ENCODE measurements around the gene HOOK1.
"Not testable (repeated sequence)": the region's sequence is repeated elsewhere in the genome, so short reads cannot be mapped to it uniquely, and the experiment has no call there.

The HOOK1 gene

GRCh38 chr1:59885160-59885832 is 70.5 kb downstream of the HOOK1 start:
- no peak for DNase-seq (ENCODE audit: low read depth, low spot score)

- DNase-seq (ENCODE audit: low read depth, low spot score) = no peak
These were observed 78.4 kb downstream of the HOOK1 start for GRCh38 chr1:59892841-59893811.

DNA sequence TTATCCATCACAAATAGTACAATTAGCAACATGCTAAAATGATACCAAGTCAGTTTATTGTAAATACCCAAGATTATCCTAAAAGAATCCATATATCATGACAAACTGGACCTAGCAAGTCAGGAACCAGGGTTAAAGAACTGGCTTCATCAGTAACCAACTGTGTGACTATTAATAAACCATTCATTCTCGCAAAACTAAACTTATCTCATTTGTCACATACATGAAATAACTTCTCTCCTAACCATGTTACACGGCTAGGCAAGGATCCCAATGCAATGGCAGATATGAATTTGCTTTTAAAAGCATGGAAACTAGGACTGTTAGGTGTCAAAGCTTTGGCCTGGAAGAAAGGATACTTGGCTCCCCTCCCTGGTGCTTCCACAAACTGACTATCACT is 82.4 kb downstream of the HOOK1 start:
- DNase-seq (ENCODE audit: low read depth, low spot score) = no peak

DNA sequence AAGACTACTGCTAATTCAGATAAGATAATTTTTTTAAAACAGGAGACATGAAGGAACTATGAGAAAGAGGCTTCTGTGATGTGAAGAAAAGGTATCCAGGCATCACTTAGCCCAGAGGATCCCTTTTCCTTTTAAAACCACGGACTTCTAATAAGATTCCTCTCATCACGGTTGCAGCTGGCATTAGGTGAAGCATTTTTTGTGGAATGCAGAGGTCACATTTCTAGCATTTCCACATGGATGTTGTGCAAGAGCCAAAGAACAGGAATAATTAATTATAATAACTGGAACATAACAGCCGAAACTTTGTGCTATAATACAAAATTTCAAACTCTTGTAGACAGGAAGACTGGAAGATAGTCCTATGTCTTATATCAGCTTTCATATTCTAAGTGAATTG is 84.2 kb downstream of the HOOK1 start:
- DNase-seq (ENCODE audit: low read depth, low spot score) = no peak

DNA sequence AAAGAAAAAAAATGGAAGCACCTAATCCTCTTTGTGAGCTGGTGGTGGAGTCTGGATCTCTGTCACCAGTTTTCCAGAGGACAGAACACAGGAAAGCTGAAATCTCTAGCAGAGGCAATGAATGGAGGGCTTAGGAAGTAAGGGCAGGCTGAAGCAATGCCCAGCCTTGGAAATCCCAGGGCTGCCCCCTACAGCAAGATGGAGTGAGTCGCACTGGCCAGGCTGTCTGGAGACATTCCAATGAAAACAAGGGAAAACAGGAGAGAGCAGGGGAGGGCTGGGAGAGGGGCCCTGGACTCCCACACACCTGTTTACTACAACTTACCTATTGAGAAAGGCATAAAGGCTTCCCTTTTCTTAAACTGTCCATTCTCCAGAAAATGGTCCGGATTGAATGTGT is 85.9 kb downstream of the HOOK1 start:
- no peak for DNase-seq (ENCODE audit: low read depth, low spot score)

GRCh38 chr1:59901770-59902388 is 87.1 kb downstream of the HOOK1 start:
- DNase-seq (ENCODE audit: low read depth, low spot score) = no peak

- DNase-seq (ENCODE audit: low read depth, low spot score) = no peak
These were observed 88.5 kb downstream of the HOOK1 start for GRCh38 chr1:59903141-59903754.

DNA sequence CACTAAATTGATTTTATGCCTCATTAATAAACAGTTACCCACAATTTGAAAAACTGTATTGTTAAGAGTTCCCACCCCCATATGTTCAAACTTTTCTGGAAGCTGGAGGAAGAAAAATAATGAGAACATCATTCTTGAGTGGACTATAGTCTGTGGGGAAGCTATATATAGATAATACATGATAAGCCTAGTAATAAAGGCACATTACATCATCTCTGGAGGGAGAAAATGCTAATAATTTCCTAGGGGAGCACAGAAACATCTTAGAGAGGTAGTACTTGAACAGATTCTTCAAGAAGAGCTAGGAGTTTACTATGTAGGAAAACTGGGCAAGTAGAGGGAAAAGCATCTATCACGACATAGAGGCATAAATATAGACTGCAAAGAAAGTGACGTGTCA is 92.2 kb downstream of the HOOK1 start:
- no peak for DNase-seq (ENCODE audit: low read depth, low spot score)

GRCh38 chr1:59908084-59908483 is 93.3 kb downstream of the HOOK1 start:
- DNase-seq (ENCODE audit: low read depth, low spot score) = no peak

- DNase-seq (ENCODE audit: low read depth, low spot score) = no peak
These were observed 93.9 kb downstream of the HOOK1 start for GRCh38 chr1:59908682-59909081.

DNA sequence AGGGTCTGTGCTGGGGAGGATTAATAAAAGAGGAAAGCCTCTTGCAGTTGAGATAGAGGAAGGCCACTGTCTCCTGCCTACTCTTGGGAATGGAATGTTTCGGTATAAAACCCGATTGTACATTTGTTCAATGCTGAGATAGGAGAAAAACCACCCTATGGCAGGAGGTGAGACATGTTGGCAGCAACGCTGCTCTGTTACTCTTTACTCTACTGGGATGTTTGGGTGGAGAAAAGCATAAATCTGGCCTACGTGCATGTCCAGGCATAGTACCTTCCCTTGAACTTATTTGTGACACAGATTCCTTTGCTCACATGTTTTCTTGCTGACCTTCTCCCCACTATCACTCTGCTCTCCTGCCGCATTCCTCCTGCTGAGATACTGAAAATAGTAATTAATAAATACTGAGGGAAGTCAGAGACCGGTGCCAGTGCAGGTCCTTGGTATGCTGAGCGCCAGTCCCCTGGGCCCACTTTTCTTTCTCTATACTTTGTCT is 100.1 kb downstream of the HOOK1 start:
- DNase-seq (ENCODE audit: low read depth, low spot score) = not testable (repeated sequence)

DNA sequence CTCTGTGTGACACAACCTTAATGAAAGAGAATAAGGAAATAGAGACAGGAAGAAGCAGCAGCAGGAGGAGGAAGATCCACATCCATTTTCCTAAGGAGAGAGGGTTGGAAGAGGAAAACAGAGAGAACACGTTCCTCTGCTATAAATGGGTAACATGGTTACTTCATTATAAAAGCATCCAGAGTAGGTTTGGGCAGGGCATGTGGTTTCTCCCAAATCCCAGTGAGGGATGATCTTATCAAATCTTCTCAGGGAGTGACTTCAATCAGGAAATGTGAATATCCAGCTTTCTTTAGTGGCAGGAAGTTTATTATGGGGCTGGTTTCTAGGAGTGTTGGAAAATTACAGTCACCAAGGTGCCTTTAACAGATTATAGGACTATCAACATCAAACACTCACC is 100.8 kb downstream of the HOOK1 start:
- no peak for DNase-seq (ENCODE audit: low read depth, low spot score)

DNA sequence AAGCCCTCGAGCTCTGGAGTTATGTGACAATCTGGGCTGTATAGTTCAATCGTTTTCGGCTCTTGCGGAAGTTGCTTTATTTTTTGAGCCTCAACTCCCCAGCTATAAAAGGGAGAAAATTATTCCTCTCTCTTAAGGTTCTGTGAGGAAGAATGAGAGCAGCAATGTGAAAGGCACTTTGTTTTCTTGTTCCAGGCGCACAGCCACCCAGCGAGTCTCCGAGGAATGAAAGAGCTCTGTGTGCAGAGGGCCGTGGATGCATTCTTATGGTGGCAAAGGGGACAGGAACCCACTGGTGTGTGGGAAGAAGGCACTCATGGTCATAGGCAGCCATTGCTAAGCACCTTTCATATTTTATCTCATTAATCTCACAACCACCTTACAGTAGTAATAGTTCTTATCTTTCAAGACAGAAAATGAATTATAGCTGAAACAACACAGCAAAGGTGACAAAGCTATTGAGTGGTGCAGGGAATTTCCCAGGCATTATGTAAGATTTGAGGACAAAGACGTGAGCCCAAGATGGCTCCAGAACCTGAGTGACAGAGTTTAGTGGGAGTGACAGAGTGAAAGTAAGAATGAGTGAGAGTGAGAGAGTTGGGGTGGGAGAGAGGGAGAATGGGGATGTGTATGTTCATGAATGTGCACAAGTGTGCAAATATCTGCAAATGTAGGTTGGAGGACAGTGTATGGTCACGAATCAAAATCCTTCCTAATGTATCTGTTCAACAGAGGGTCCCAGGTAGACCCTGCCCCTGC is 102.5 kb downstream of the HOOK1 start:
- no peak for DNase-seq (ENCODE audit: low read depth, low spot score)

GRCh38 chr1:59917785-59918180 is 103.0 kb downstream of the HOOK1 start:
- no peak for DNase-seq (ENCODE audit: low read depth, low spot score)

GRCh38 chr1:59919746-59920145 is 105.0 kb downstream of the HOOK1 start:
- DNase-seq (ENCODE audit: low read depth, low spot score) = no peak

- DNase-seq (ENCODE audit: low read depth, low spot score) = not testable (repeated sequence)
These were observed 106.6 kb downstream of the HOOK1 start for GRCh38 chr1:59921258-59921899.

GRCh38 chr1:59924653-59925052 is 109.9 kb downstream of the HOOK1 start:
- no peak for DNase-seq (ENCODE audit: low read depth, low spot score)

Measured in smooth muscle cell of the brain vasculature (primary cell).